Measurements from ENCODE around the gene DCBLD2.

DNA sequence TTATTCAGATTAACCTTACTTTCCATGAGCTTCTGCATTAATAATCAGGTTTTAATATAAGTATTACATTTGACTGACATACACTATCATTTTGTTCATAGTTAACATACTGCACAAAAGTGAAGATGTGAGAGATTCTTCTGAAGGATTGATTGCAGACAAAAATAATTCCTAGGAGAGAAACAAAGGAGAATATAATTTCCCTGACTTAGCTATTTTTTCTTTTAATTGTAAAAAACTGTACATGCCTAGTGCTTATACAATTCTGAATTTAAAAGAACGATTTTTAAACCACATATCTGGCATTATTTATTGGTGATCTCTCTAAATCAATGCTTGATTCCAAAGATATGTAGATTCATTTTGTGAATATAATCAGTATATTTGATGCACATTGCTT, 11.0 kb upstream of the DCBLD2 start:
- no peak for TF ChIP-seq EZH2 (IDR thresholded peaks at IDR 0.05; ENCODE audit: insufficient read depth, poor library complexity, severe bottlenecking)
- no peak for TF ChIP-seq EZH2phosphoT487 (IDR thresholded peaks at IDR 0.05; ENCODE audit: insufficient read depth, low read depth)

All from GM23248 (cell line).